SJCRH30 (cell line): ENCODE results near the gene CMIP. TPM values are rescaled to one million over a fixed set of nuclear protein-coding genes. Genes with fewer than 3 reads are reported as not detected.

Experiments used
- DNase-seq, 2 experiments: peaks; one replicate each; pipeline ENCODE4 v3.0.0-alpha.2; 2015 to 2020
- H3K27ac ChIP-seq: fragments of 250-450 bp; sonication (Bioruptor Pico); 2 replicates; pipeline ENCODE4 v1.5.1; 2020; ENCODE audit warnings: mild to moderate bottlenecking, moderate library complexity
- H3K27me3 ChIP-seq: fragments of 250-450 bp; sonication (Bioruptor Pico); 2 replicates; pipeline ENCODE4 v1.5.1; 2020; ENCODE audit warnings: mild to moderate bottlenecking, moderate library complexity
- H3K36me3 ChIP-seq: fragments of 250-450 bp; sonication (Bioruptor Pico); 2 replicates; pipeline ENCODE4 v1.5.1; 2020; ENCODE audit warnings: mild to moderate bottlenecking, moderate library complexity
- H3K4me1 ChIP-seq: fragments of 250-450 bp; sonication (Bioruptor Pico); 2 replicates; pipeline ENCODE4 v1.5.1; 2020; ENCODE audit warnings: mild to moderate bottlenecking, moderate library complexity
- H3K4me3 ChIP-seq: fragments of 250-450 bp; sonication (Bioruptor Pico); 2 replicates; pipeline ENCODE4 v1.5.1; 2020; ENCODE audit warnings: mild to moderate bottlenecking, moderate library complexity
- H3K9me3 ChIP-seq: fragments of 250-450 bp; sonication (Bioruptor Pico); replicated peaks from 2 replicates; pipeline ENCODE4 v1.5.1; 2020; ENCODE audit warnings: mild to moderate bottlenecking, moderate library complexity
- total RNA-seq: library from RNA; depleted of rRNA; stranded (reverse); fragments of >200 nt; shearing (Covaris generic); gene quantifications from 2 replicates; pipeline ENCODE4 v1.2.3, GENCODE V29; 2014

Gene CMIP
- total RNA-seq, 1 experiment from 2014 or later = 12.9 TPM

GRCh38 chr16:81716478-81717225 is 272.0 kb downstream of the CMIP start:
- Histone ChIP-seq H3K4me1 (peaks cover 11% of the 10 kb centered on the region), H3K27ac (no peak overlapping the region), H3K36me3 (no peaks in the 10 kb centered on the region), H3K4me3 (no peak overlapping the region), H3K27me3 (no peaks in the 10 kb centered on the region), H3K9me3 (no peaks in the 10 kb centered on the region)
- DNase-seq = no peak

- H3K27me3 ChIP-seq = no peaks in the 10 kb centered on the region
- H3K4me3 ChIP-seq = no peak overlapping the region
- no peaks in the 10 kb centered on the region for H3K36me3 ChIP-seq
- peaks cover 6% of the 10 kb centered on the region; the same call in 1 of the 2 replicates for H3K4me1 ChIP-seq
- no peaks in the 10 kb centered on the region for H3K9me3 ChIP-seq
- no peak overlapping the region for H3K27ac ChIP-seq
- DNase-seq = no peak
Observed at GRCh38 chr16:81717662-81718189, 273.1 kb downstream of the CMIP start.

GRCh38 chr16:81718637-81719036 is 274.0 kb downstream of the CMIP start:
- DNase-seq = peak; percentile 19 to 44
- Histone ChIP-seq H3K4me1 (peaks cover 6% of the 10 kb centered on the region; the same call in 1 of the 2 replicates), H3K4me3 (peak overlapping the region; percentile 46)

GRCh38 chr16:81719993-81720392 is 275.4 kb downstream of the CMIP start:
- DNase-seq = no peak
- Histone ChIP-seq H3K4me3 (no peak overlapping the region), H3K4me1 (peaks cover 6% of the 10 kb centered on the region; the same call in 1 of the 2 replicates), H3K27me3 (no peaks in the 10 kb centered on the region), H3K27ac (no peak overlapping the region), H3K36me3 (no peaks in the 10 kb centered on the region), H3K9me3 (no peaks in the 10 kb centered on the region)

More at GRCh38 chr16:81718637-81719036, 274.0 kb downstream of the CMIP start:
- Histone ChIP-seq H3K9me3 (no peaks in the 10 kb centered on the region), H3K27ac (peak overlapping the region; percentile 53), H3K36me3 (no peaks in the 10 kb centered on the region), H3K27me3 (no peaks in the 10 kb centered on the region)

GRCh38 chr16:81720973-81721906 is 276.6 kb downstream of the CMIP start:
- peaks cover 6% of the 10 kb centered on the region; the same call in 1 of the 2 replicates for H3K4me1 ChIP-seq
- no peak overlapping the region for H3K27ac ChIP-seq
- H3K36me3 ChIP-seq = no peaks in the 10 kb centered on the region
- H3K4me3 ChIP-seq = no peak overlapping the region
- no peaks in the 10 kb centered on the region for H3K27me3 ChIP-seq
- no peaks in the 10 kb centered on the region for H3K9me3 ChIP-seq
- no peak for DNase-seq

GRCh38 chr16:81723098-81723723 is 278.6 kb downstream of the CMIP start:
- no peaks in the 10 kb centered on the region for H3K36me3 ChIP-seq
- H3K9me3 ChIP-seq = no peaks in the 10 kb centered on the region
- peaks cover 6% of the 10 kb centered on the region; the same call in 1 of the 2 replicates for H3K4me1 ChIP-seq
- H3K27me3 ChIP-seq = no peaks in the 10 kb centered on the region
- H3K4me3 ChIP-seq = no peak overlapping the region
- DNase-seq = peak; percentile 54 to 86
- no peak overlapping the region for H3K27ac ChIP-seq

GRCh38 chr16:81728435-81728834 is 283.8 kb downstream of the CMIP start:
- Histone ChIP-seq H3K27ac (no peak overlapping the region), H3K27me3 (no peaks in the 10 kb centered on the region), H3K4me3 (no peak overlapping the region), H3K36me3 (no peaks in the 10 kb centered on the region), H3K9me3 (no peaks in the 10 kb centered on the region), H3K4me1 (no peaks in the 10 kb centered on the region)
- DNase-seq = no peak

- Histone ChIP-seq H3K4me1 (no peaks in the 10 kb centered on the region), H3K27ac (no peak overlapping the region), H3K36me3 (no peaks in the 10 kb centered on the region), H3K27me3 (no peaks in the 10 kb centered on the region), H3K4me3 (no peak overlapping the region), H3K9me3 (no peaks in the 10 kb centered on the region)
- DNase-seq = no peak
Observed at GRCh38 chr16:81729451-81729850, 284.8 kb downstream of the CMIP start.

GRCh38 chr16:81730090-81731051 is 285.8 kb downstream of the CMIP start:
- Histone ChIP-seq H3K27me3 (no peaks in the 10 kb centered on the region), H3K9me3 (no peaks in the 10 kb centered on the region), H3K4me3 (peak overlapping the region; percentile 57), H3K4me1 (no peaks in the 10 kb centered on the region), H3K27ac (peak overlapping the region; percentile 31; the same call in 1 of the 2 replicates), H3K36me3 (no peaks in the 10 kb centered on the region)
- peak; percentile 90 for DNase-seq

- Histone ChIP-seq H3K4me1 (no peaks in the 10 kb centered on the region), H3K27ac (no peak overlapping the region), H3K36me3 (no peaks in the 10 kb centered on the region), H3K9me3 (no peaks in the 10 kb centered on the region), H3K4me3 (no peak overlapping the region), H3K27me3 (no peaks in the 10 kb centered on the region)
- DNase-seq = no peak
Observed at GRCh38 chr16:81731649-81732048, 287.0 kb downstream of the CMIP start.

GRCh38 chr16:81732699-81733098 is 288.1 kb downstream of the CMIP start:
- Histone ChIP-seq H3K27me3 (no peaks in the 10 kb centered on the region), H3K27ac (no peak overlapping the region), H3K4me1 (no peaks in the 10 kb centered on the region), H3K36me3 (no peaks in the 10 kb centered on the region), H3K4me3 (no peak overlapping the region), H3K9me3 (no peaks in the 10 kb centered on the region)
- DNase-seq = no peak

- H3K27ac ChIP-seq = no peak overlapping the region
- no peak for DNase-seq
- no peaks in the 10 kb centered on the region for H3K9me3 ChIP-seq
- H3K4me3 ChIP-seq = no peak overlapping the region
- no peaks in the 10 kb centered on the region for H3K4me1 ChIP-seq
- no peaks in the 10 kb centered on the region for H3K27me3 ChIP-seq
- H3K36me3 ChIP-seq = no peaks in the 10 kb centered on the region
Observed at GRCh38 chr16:81733295-81733694, 288.7 kb downstream of the CMIP start.

- no peak for DNase-seq
- Histone ChIP-seq H3K9me3 (no peaks in the 10 kb centered on the region), H3K4me1 (no peaks in the 10 kb centered on the region), H3K4me3 (no peak overlapping the region), H3K36me3 (no peaks in the 10 kb centered on the region), H3K27ac (no peak overlapping the region), H3K27me3 (no peaks in the 10 kb centered on the region)
Observed at GRCh38 chr16:81734632-81735434, 290.2 kb downstream of the CMIP start.
